ENCODE data around the gene FXYD4. TPM values are rescaled to one million over a fixed set of nuclear protein-coding genes. Genes with fewer than 3 reads are reported as not detected.

FXYD4 gene
- total RNA-seq, 1 experiment from 2014 or later = not detected

DNA sequence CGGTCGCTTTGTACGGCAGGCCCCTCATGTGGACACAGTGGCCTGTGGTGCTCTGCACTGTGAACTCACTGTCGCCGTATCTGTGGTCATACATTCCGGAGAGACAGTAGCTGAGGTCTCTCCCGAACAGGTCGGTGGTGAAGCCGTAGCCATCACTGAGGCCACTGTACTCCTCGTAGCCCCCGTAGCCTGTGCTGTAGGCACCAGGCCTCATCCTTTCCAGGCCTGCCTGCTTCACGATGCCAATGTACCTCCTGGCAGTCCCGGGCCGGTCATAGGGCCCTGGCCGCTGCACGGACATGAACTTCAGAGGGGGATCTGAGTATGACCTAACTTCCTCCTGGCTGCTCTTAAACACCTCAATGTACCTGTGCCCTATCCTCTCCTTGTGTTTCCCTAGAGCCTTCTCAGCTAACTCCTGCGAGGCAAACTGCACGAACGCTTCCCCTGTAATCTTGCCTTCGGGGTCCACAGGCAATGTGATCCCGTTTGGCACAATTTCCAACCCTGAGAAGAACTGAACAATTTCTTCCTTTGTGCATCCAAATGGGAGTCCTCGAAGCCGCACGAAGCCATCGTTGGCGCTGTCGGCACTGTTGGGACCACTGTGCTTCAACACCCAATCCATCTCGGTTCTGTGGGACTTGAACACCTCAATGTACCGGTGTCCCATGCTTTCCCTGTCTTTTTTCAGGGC is 15.7 kb downstream of the FXYD4 start:
- H3K27me3 Mint-ChIP-seq (ENCODE audit: low read depth) = no peaks in the 10 kb centered on the region
- no peaks in the 10 kb centered on the region for H3K9me3 Mint-ChIP-seq
- peaks cover 12% of the 10 kb centered on the region for H3K4me1 Mint-ChIP-seq
- DNase-seq (ENCODE audit: low spot score) (no peak), ATAC-seq (no peak)
- no peak for TF ChIP-seq CBFB (CRISPR knock-in tag; IDR thresholded peaks at IDR 0.05; ENCODE audit: low read depth)
- TF ChIP-seq, protein P1, sequence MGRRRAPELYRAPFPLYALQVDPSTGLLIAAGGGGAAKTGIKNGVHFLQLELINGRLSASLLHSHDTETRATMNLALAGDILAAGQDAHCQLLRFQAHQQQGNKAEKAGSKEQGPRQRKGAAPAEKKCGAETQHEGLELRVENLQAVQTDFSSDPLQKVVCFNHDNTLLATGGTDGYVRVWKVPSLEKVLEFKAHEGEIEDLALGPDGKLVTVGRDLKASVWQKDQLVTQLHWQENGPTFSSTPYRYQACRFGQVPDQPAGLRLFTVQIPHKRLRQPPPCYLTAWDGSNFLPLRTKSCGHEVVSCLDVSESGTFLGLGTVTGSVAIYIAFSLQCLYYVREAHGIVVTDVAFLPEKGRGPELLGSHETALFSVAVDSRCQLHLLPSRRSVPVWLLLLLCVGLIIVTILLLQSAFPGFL (CRISPR knock-in tag; IDR thresholded peaks at IDR 0.05; ENCODE audit: borderline replicate concordance) = no peak
- no peak for TF ChIP-seq ZNF396 (CRISPR knock-in tag; IDR thresholded peaks at IDR 0.05; ENCODE audit: borderline replicate concordance)
- TF ChIP-seq ZNF317 (CRISPR knock-in tag; IDR thresholded peaks at IDR 0.05; ENCODE audit: borderline replicate concordance, low read depth) = no peak
- H3K36me3 Mint-ChIP-seq = peaks cover 62% of the 10 kb centered on the region
- ChIA-PET CTCF (no interaction called here), POLR2A (interaction anchor here (1.0 to 1.7 kb wide), 2 partner anchors 8 to 9 kb away, joined by 3 to 5 read pairs; no protein-coding TSS in a partner anchor)
- H3K27ac Mint-ChIP-seq = peak overlapping the region; percentile 41; the same call in 1 of the 2 replicates
- no peak overlapping the region for H3K4me3 Mint-ChIP-seq

DNA sequence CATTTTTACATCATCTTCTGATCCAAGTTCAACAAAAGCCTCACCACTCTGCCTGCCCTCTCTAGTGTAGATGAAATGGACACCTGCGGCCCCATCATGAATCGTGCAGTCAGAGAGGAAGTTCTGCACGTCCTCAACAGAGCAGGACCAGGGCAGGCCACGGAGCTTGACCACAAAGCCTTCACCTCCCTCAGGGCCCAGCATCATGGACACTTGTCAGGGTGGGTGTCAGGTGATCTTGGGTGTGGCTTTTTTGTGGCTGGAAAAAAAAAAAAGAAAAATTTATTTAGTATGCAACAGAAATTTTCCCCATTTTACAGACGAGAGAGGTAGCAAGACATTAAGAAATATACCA is 16.2 kb downstream of the FXYD4 start:
- peaks cover 68% of the 10 kb centered on the region for H3K36me3 Mint-ChIP-seq
- POLR2A ChIA-PET = interaction anchor here (1.7 kb wide), 1 partner anchor 9 kb away, joined by 5 read pairs; no protein-coding TSS in a partner anchor
- H3K4me1 Mint-ChIP-seq = peaks cover 14% of the 10 kb centered on the region
- no peak overlapping the region for H3K4me3 Mint-ChIP-seq
- 0 out of 2 replicates have a peak overlapping the region, but pooled peaks have one; percentile 16 for H3K27ac Mint-ChIP-seq
- ATAC-seq = no peak
- CTCF ChIA-PET = no interaction called here
- no peaks in the 10 kb centered on the region for H3K27me3 Mint-ChIP-seq (ENCODE audit: low read depth)
- TF ChIP-seq FOXK1 (CRISPR knock-in tag; IDR thresholded peaks at IDR 0.05) (no peak), ZNF671 (CRISPR knock-in tag; IDR thresholded peaks at IDR 0.05) (no peak), ZNF416 (CRISPR knock-in tag; IDR thresholded peaks at IDR 0.05) (no peak), ESRRA (CRISPR knock-in tag; IDR thresholded peaks at IDR 0.05; ENCODE audit: borderline replicate concordance) (no peak), OVOL2 (CRISPR knock-in tag; IDR thresholded peaks at IDR 0.05; ENCODE audit: borderline replicate concordance) (no peak), NR3C1 (CRISPR knock-in tag; conservative IDR thresholded peaks at IDR 0.05; ENCODE audit: low read depth) (no peak)
- TF ChIP-seq, protein P2, sequence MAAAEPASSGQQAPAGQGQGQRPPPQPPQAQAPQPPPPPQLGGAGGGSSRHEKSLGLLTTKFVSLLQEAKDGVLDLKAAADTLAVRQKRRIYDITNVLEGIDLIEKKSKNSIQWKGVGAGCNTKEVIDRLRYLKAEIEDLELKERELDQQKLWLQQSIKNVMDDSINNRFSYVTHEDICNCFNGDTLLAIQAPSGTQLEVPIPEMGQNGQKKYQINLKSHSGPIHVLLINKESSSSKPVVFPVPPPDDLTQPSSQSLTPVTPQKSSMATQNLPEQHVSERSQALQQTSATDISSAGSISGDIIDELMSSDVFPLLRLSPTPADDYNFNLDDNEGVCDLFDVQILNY (CRISPR knock-in tag; IDR thresholded peaks at IDR 0.05) = no peak
- TF ChIP-seq, protein P3, sequence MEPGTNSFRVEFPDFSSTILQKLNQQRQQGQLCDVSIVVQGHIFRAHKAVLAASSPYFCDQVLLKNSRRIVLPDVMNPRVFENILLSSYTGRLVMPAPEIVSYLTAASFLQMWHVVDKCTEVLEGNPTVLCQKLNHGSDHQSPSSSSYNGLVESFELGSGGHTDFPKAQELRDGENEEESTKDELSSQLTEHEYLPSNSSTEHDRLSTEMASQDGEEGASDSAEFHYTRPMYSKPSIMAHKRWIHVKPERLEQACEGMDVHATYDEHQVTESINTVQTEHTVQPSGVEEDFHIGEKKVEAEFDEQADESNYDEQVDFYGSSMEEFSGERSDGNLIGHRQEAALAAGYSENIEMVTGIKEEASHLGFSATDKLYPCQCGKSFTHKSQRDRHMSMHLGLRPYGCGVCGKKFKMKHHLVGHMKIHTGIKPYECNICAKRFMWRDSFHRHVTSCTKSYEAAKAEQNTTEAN (CRISPR knock-in tag; IDR thresholded peaks at IDR 0.05) = no peak
- TF ChIP-seq, protein P4, sequence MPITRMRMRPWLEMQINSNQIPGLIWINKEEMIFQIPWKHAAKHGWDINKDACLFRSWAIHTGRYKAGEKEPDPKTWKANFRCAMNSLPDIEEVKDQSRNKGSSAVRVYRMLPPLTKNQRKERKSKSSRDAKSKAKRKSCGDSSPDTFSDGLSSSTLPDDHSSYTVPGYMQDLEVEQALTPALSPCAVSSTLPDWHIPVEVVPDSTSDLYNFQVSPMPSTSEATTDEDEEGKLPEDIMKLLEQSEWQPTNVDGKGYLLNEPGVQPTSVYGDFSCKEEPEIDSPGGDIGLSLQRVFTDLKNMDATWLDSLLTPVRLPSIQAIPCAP (CRISPR knock-in tag; IDR thresholded peaks at IDR 0.05) = no peak
- TF ChIP-seq, protein P5, sequence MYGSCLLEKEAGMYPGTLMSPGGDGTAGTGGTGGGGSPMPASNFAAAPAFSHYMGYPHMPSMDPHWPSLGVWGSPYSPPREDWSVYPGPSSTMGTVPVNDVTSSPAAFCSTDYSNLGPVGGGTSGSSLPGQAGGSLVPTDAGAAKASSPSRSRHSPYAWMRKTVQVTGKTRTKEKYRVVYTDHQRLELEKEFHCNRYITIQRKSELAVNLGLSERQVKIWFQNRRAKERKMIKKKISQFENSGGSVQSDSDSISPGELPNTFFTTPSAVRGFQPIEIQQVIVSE (CRISPR knock-in tag; IDR thresholded peaks at IDR 0.05; ENCODE audit: borderline replicate concordance) = no peak
- TF ChIP-seq, protein P6, sequence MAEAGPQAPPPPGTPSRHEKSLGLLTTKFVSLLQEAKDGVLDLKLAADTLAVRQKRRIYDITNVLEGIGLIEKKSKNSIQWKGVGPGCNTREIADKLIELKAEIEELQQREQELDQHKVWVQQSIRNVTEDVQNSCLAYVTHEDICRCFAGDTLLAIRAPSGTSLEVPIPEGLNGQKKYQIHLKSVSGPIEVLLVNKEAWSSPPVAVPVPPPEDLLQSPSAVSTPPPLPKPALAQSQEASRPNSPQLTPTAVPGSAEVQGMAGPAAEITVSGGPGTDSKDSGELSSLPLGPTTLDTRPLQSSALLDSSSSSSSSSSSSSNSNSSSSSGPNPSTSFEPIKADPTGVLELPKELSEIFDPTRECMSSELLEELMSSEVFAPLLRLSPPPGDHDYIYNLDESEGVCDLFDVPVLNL (CRISPR knock-in tag; IDR thresholded peaks at IDR 0.05; ENCODE audit: borderline replicate concordance, low read depth) = no peak
- TF ChIP-seq, protein P7, sequence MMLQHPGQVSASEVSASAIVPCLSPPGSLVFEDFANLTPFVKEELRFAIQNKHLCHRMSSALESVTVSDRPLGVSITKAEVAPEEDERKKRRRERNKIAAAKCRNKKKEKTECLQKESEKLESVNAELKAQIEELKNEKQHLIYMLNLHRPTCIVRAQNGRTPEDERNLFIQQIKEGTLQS (CRISPR knock-in tag; conservative IDR thresholded peaks at IDR 0.05) = no peak
- TF ChIP-seq, protein P1 (CRISPR knock-in tag; IDR thresholded peaks at IDR 0.05; ENCODE audit: borderline replicate concordance) = no peak
- H3K9me3 Mint-ChIP-seq = no peaks in the 10 kb centered on the region
- no peak for DNase-seq (ENCODE audit: low spot score)

Data from WTC11 (cell line).